HepG2 (cell line): ENCODE results near the gene SEM1. TPM values are rescaled to one million over a fixed set of nuclear protein-coding genes. Genes with fewer than 3 reads are reported as not detected.
A peak's percentile ranks its signal among the peaks of the same experiment; 100 is the strongest.

Experiments used
- ATF5 ChIP-seq: sonication (generic); formaldehyde crosslinking; IDR thresholded peaks from 2 replicates; pipeline ENCODE4 v1.4.0; 2020; ENCODE audit warnings: mild to moderate bottlenecking, low read depth, missing genetic modification reagents
- GABPB1 ChIP-seq: IDR thresholded peaks from 2 replicates; pipeline ENCODE4 v1.6.1; 2016; ENCODE audit warnings: mild to moderate bottlenecking, missing genetic modification reagents, moderate library complexity, missing compliant biosample characterization
- GATA4 ChIP-seq: sonication (generic); IDR thresholded peaks from 2 replicates; pipeline ENCODE4 v1.6.1; 2016; ENCODE audit warnings: antibody characterized with exemption, low read depth, borderline replicate concordance
- GTF3A ChIP-seq: sonication (generic); formaldehyde crosslinking; conservative IDR thresholded peaks from 2 replicates; pipeline ENCODE4 v1.4.0; 2020; ENCODE audit warnings: mild to moderate bottlenecking, missing genetic modification reagents
- GZF1 ChIP-seq: sonication (generic); formaldehyde crosslinking; IDR thresholded peaks from 2 replicates; pipeline ENCODE4 v1.5.1; 2020; ENCODE audit warnings: mild to moderate bottlenecking, missing genetic modification reagents
- KDM6A ChIP-seq: IDR thresholded peaks from 2 replicates; pipeline ENCODE4 v1.6.1; 2016; ENCODE audit warnings: low read depth
- REXO4 ChIP-seq: sonication (generic); formaldehyde crosslinking; IDR thresholded peaks from 2 replicates; pipeline ENCODE4 v1.8.0; 2022; ENCODE audit warnings: missing genetic modification reagents, mild to moderate bottlenecking, borderline replicate concordance
- ZC3H4 ChIP-seq: sonication (generic); formaldehyde crosslinking; IDR thresholded peaks from 2 replicates; pipeline ENCODE4 v1.4.0; 2020; ENCODE audit warnings: missing genetic modification reagents, borderline replicate concordance
- ZNF343 ChIP-seq: sonication (generic); formaldehyde crosslinking; IDR thresholded peaks from 2 replicates; pipeline ENCODE4 v1.4.0; 2020; ENCODE audit warnings: mild to moderate bottlenecking, missing genetic modification reagents
- ZNF619 ChIP-seq: sonication (generic); formaldehyde crosslinking; IDR thresholded peaks from 2 replicates; pipeline ENCODE4 v1.4.0; 2020; ENCODE audit warnings: mild to moderate bottlenecking, missing genetic modification reagents
- ZNF629 ChIP-seq: sonication (generic); formaldehyde crosslinking; conservative IDR thresholded peaks from 2 replicates; pipeline ENCODE4 v1.5.0; 2020; ENCODE audit warnings: missing genetic modification reagents
- ZNF670 ChIP-seq: sonication (generic); formaldehyde crosslinking; IDR thresholded peaks from 2 replicates; pipeline ENCODE4 v1.8.0; 2022; ENCODE audit warnings: mild to moderate bottlenecking, missing genetic modification reagents, borderline replicate concordance
- ZNF782 ChIP-seq: sonication (generic); formaldehyde crosslinking; IDR thresholded peaks from 2 replicates; pipeline ENCODE4 v1.4.0; 2020; ENCODE audit warnings: missing genetic modification reagents, mild to moderate bottlenecking, borderline replicate concordance
- ZNF788 ChIP-seq: sonication (generic); formaldehyde crosslinking; IDR thresholded peaks from 2 replicates; pipeline ENCODE4 v1.5.0; 2020; ENCODE audit warnings: mild to moderate bottlenecking, missing genetic modification reagents, borderline replicate concordance
- ZNF792 ChIP-seq: IDR thresholded peaks from 2 replicates; pipeline ENCODE4 v1.6.1; 2016
- ZNF816 ChIP-seq: sonication (generic); formaldehyde crosslinking; IDR thresholded peaks from 2 replicates; pipeline ENCODE4 v1.8.0; 2022; ENCODE audit warnings: missing genetic modification reagents, mild to moderate bottlenecking, borderline replicate concordance
- polyA plus RNA-seq, 8 experiments: library from polyadenylated mRNA; depleted of rRNA in 3 of 8; stranded (reverse) in 7 of 8; unstranded in 1 of 8; fragments of >200 nt; fragmentation: Illumina TruSeq in 4 of 8; extraction: Trizol in 4 of 8; gene quantifications; 2 replicates each; pipeline versions ENCODE4 v1.2.1 to v1.2.3, GENCODE V29; 2011 to 2016; ENCODE audit warnings: low read depth in 4 of 8, missing spikeins in 1 of 8, mixed read lengths in 1 of 8; ENCODE audit not compliant: insufficient read depth in 1 of 8
- total RNA-seq, 5 experiments: library from RNA; depleted of rRNA; stranded (reverse); fragments of >200 nt; fragmentation: Illumina TruSeq; extraction: Trizol; gene quantifications; 2 replicates each; pipeline ENCODE4 v1.2.3, GENCODE V29; 2016; ENCODE audit warnings: low read depth in 1 of 5
- TF ChIP-seq, protein P1 (sequence below): sonication (generic); formaldehyde crosslinking; IDR thresholded peaks from 2 replicates; pipeline ENCODE4 v1.9.0; 2021; ENCODE audit warnings: missing genetic modification reagents, mild to moderate bottlenecking, borderline replicate concordance
- TF ChIP-seq, protein P2 (sequence below): sonication (generic); formaldehyde crosslinking; IDR thresholded peaks from 2 replicates; pipeline ENCODE4 v1.4.0; 2020; ENCODE audit warnings: missing genetic modification reagents
- TF ChIP-seq, protein P3 (sequence below): sonication (generic); formaldehyde crosslinking; IDR thresholded peaks from 2 replicates; pipeline ENCODE4 v1.4.0; 2020; ENCODE audit warnings: mild to moderate bottlenecking, missing genetic modification reagents, borderline replicate concordance

Gene SEM1
- total and polyA plus RNA-seq, 2 of the 13 experiments (the other 11 are each of a cell fraction or from before 2014, with no cell fraction given): 40.7 to 174 TPM

GRCh38 chr7:96709381-96710228 is at the start of gene SEM1 (continued):
- TF ChIP-seq GABPB1 (peak; percentile 88), REXO4 (CRISPR knock-in tag) (no peak), ATF5 (CRISPR knock-in tag) (no peak), KDM6A (no peak), GTF3A (CRISPR knock-in tag) (no peak), ZNF670 (CRISPR knock-in tag) (no peak), GATA4 (no peak), ZNF792 (CRISPR knock-in tag) (peak; percentile 71; the same call in 1 of the 2 replicates), ZNF629 (CRISPR knock-in tag) (no peak), ZNF343 (CRISPR knock-in tag) (no peak), GZF1 (CRISPR knock-in tag) (peak; percentile 58; the same call in 1 of the 2 replicates), ZC3H4 (CRISPR knock-in tag) (no peak; the same call in 1 of the 2 replicates), ZNF816 (0 out of 2 replicates have a peak, but pooled peaks have one; percentile 49), ZNF788 (CRISPR knock-in tag) (peak; percentile 82; the same call in 1 of the 2 replicates), ZNF619 (CRISPR knock-in tag) (no peak), ZNF782 (CRISPR knock-in tag) (0 out of 2 replicates have a peak, but pooled peaks have one; percentile 74)
- TF ChIP-seq, protein P1, sequence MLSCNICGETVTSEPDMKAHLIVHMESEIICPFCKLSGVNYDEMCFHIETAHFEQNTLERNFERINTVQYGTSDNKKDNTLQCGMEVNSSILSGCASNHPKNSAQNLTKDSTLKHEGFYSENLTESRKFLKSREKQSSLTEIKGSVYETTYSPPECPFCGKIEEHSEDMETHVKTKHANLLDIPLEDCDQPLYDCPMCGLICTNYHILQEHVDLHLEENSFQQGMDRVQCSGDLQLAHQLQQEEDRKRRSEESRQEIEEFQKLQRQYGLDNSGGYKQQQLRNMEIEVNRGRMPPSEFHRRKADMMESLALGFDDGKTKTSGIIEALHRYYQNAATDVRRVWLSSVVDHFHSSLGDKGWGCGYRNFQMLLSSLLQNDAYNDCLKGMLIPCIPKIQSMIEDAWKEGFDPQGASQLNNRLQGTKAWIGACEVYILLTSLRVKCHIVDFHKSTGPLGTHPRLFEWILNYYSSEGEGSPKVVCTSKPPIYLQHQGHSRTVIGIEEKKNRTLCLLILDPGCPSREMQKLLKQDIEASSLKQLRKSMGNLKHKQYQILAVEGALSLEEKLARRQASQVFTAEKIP (CRISPR knock-in tag): no peak
- TF ChIP-seq, protein P2, sequence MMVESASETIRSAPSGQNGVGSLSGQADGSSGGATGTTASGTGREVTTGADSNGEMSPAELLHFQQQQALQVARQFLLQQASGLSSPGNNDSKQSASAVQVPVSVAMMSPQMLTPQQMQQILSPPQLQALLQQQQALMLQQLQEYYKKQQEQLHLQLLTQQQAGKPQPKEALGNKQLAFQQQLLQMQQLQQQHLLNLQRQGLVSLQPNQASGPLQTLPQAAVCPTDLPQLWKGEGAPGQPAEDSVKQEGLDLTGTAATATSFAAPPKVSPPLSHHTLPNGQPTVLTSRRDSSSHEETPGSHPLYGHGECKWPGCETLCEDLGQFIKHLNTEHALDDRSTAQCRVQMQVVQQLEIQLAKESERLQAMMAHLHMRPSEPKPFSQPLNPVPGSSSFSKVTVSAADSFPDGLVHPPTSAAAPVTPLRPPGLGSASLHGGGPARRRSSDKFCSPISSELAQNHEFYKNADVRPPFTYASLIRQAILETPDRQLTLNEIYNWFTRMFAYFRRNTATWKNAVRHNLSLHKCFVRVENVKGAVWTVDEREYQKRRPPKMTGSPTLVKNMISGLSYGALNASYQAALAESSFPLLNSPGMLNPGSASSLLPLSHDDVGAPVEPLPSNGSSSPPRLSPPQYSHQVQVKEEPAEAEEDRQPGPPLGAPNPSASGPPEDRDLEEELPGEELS (CRISPR knock-in tag): peak; percentile 58
- TF ChIP-seq, protein P3, sequence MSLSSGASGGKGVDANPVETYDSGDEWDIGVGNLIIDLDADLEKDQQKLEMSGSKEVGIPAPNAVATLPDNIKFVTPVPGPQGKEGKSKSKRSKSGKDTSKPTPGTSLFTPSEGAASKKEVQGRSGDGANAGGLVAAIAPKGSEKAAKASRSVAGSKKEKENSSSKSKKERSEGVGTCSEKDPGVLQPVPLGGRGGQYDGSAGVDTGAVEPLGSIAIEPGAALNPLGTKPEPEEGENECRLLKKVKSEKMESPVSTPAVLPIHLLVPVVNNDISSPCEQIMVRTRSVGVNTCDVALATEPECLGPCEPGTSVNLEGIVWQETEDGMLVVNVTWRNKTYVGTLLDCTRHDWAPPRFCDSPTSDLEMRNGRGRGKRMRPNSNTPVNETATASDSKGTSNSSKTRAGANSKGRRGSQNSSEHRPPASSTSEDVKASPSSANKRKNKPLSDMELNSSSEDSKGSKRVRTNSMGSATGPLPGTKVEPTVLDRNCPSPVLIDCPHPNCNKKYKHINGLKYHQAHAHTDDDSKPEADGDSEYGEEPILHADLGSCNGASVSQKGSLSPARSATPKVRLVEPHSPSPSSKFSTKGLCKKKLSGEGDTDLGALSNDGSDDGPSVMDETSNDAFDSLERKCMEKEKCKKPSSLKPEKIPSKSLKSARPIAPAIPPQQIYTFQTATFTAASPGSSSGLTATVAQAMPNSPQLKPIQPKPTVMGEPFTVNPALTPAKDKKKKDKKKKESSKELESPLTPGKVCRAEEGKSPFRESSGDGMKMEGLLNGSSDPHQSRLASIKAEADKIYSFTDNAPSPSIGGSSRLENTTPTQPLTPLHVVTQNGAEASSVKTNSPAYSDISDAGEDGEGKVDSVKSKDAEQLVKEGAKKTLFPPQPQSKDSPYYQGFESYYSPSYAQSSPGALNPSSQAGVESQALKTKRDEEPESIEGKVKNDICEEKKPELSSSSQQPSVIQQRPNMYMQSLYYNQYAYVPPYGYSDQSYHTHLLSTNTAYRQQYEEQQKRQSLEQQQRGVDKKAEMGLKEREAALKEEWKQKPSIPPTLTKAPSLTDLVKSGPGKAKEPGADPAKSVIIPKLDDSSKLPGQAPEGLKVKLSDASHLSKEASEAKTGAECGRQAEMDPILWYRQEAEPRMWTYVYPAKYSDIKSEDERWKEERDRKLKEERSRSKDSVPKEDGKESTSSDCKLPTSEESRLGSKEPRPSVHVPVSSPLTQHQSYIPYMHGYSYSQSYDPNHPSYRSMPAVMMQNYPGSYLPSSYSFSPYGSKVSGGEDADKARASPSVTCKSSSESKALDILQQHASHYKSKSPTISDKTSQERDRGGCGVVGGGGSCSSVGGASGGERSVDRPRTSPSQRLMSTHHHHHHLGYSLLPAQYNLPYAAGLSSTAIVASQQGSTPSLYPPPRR (CRISPR knock-in tag): no peak; the same call in 1 of the 2 replicates
